Activated T-helper 2 cell treated with anti-CD3 and anti-CD28 coated beads, Interferon-gamma antibody, Interleukin-2, Interleukin-4, amounts not matched to agents 10 μg/mL and 5 μg/mL and 100 μg/mL, durations not matched to agents 14 hours and 24 hours and 36 hours (primary cell): Measurements from ENCODE around the gene SGMS1. TPM values are rescaled to one million over a fixed set of nuclear protein-coding genes. Genes with fewer than 3 reads are reported as not detected.
A peak's percentile ranks its signal among the peaks of the same experiment; 100 is the strongest.

ENCODE experiments used
- DNase-seq: peaks from one replicate; pipeline ENCODE4 v3.0.0; 2021; ENCODE audit warnings: low spot score
- H3K27ac Mint-ChIP-seq: one replicate; pipeline ENCODE4 v1.8.0; 2021; ENCODE audit warnings: mixed read lengths
- H3K27me3 Mint-ChIP-seq: one replicate; pipeline ENCODE4 v1.8.0; 2021; ENCODE audit warnings: low read depth, mixed read lengths
- H3K36me3 Mint-ChIP-seq: one replicate; pipeline ENCODE4 v1.8.0; 2021; ENCODE audit warnings: low read depth, mixed read lengths
- H3K4me1 Mint-ChIP-seq: one replicate; pipeline ENCODE4 v1.8.0; 2021; ENCODE audit warnings: low read depth, mixed read lengths
- H3K4me3 Mint-ChIP-seq: one replicate; pipeline ENCODE4 v1.8.0; 2021; ENCODE audit warnings: low read depth, mild to moderate bottlenecking, moderate library complexity, mixed read lengths
- H3K9me3 Mint-ChIP-seq: one replicate; pipeline ENCODE4 v1.8.0; 2021; ENCODE audit warnings: mixed read lengths
- intact Hi-C: fragments of 100-400 bp; cut with micrococcal nuclease; formaldehyde crosslinking; loops from one replicate; pipeline ENCODE4 v1.15.1; 2023
- total RNA-seq: library from RNA; stranded (reverse); gene quantifications from 2 replicates; pipeline ENCODE4 v1.2.3, GENCODE V29; 2022

The SGMS1 gene
- total RNA-seq, 1 donor from 2014 or later, result 10.7 TPM

DNA sequence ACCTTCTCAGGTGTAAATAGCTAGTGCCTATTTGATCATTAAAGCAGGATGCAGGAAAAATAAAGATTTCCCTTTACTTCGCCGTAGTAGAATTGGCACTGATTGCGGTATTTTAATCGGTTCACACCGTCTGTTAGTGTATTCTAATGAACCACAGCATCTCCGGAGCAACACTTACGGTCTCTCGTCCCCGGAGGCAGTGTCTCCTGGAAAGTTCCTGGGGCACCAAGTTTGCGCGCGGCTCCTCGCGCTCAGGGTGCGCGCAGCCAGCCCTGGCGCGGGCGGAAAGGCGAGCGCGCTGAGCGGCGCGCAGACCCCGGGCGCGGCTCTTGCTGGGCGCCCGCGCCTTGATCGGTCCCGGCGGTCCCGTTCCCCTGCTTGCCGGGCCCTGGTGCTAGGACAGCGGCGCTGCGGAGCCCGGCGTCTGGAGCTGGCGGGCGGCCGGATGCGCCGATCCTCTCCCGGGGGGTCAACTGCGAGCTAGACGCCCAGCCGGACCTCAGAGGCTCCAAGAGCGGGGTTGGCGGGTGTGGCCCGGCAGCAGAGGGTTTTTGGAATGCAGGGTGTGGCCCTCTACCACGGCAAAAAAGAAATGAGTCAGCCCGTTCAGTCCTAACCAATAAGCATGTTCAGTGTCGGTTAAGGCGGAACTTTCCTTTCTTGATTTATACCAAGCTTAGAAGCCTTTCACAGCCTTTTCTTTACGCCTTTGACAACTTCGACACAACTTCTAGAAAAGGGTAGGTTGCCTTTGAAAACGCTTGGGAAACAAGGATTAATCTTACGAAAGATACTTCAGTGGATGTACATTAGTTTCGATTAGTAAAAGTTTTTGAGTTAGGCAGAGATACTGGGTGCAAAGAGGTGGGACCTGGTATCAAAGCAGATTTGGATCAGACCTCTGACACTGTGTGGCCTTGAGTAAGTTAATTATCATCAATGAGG lies 205.6 kb downstream of the SGMS1 start:
- H3K27me3 Mint-ChIP-seq, result no peaks in the 10 kb centered on the region
- H3K9me3 Mint-ChIP-seq, result no peaks in the 10 kb centered on the region
- peaks cover 50% of the 10 kb centered on the region for H3K4me1 Mint-ChIP-seq
- intact Hi-C loops, result loop anchor here (1.0 kb wide), 2 partner anchors 8 to 21 kb away; no protein-coding TSS in a partner anchor
- H3K4me3 Mint-ChIP-seq, result peak overlapping the region; percentile 85
- peaks cover 3% of the 10 kb centered on the region for H3K36me3 Mint-ChIP-seq
- peak overlapping the region; percentile 77 for H3K27ac Mint-ChIP-seq
- peak; percentile 68 for DNase-seq

DNA sequence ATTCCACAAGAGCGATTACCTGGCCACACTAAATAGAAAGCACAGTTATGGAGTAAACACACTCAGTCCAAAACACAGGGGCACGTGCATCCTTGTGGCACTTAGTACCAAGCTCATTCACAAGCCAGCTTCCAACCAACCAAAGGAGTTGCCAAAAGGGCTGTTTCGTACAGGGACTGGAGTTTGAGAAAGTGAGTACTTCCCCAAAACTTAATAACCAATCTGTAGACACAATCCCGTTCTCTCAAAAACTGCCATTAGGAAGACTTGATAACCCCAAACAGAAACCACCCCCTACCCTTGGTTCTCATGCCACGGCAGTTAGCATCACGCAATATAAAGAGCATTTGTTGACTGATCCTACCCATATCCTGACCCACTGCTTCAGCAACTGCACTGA lies 206.3 kb downstream of the SGMS1 start:
- Mint-ChIP-seq H3K27me3 (no peaks in the 10 kb centered on the region), H3K36me3 (peaks cover 3% of the 10 kb centered on the region), H3K4me3 (peak overlapping the region; percentile 85), H3K9me3 (no peaks in the 10 kb centered on the region), H3K27ac (peak overlapping the region; percentile 21), H3K4me1 (peaks cover 54% of the 10 kb centered on the region)
- intact Hi-C loops, result no loop called here
- DNase-seq, result no peak

DNA sequence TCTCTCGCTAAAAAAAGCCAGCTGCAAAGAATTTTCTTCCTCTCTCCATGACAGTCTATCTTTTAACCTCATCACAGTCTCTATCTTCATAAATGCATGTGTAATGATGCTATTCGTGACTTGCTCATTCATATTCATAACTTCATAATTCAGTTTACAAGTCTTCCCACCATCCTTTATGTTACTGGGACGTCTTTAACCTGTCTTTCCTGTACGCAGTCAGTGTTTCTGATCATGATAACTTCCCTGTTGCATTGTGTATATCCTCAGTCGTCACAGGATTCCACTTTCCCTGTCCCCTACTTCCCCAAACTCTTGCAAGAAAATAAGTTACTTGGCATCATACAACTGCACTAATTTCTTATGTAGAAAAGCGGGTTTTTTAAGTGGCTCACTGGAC lies 206.9 kb downstream of the SGMS1 start:
- intact Hi-C loops, result no loop called here
- H3K4me1 Mint-ChIP-seq, result peaks cover 60% of the 10 kb centered on the region
- H3K27ac Mint-ChIP-seq, result no peak overlapping the region
- DNase-seq, result no peak
- H3K27me3 Mint-ChIP-seq, result no peaks in the 10 kb centered on the region
- H3K4me3 Mint-ChIP-seq, result peak overlapping the region; percentile 38
- peaks cover 3% of the 10 kb centered on the region for H3K36me3 Mint-ChIP-seq
- no peaks in the 10 kb centered on the region for H3K9me3 Mint-ChIP-seq

DNA sequence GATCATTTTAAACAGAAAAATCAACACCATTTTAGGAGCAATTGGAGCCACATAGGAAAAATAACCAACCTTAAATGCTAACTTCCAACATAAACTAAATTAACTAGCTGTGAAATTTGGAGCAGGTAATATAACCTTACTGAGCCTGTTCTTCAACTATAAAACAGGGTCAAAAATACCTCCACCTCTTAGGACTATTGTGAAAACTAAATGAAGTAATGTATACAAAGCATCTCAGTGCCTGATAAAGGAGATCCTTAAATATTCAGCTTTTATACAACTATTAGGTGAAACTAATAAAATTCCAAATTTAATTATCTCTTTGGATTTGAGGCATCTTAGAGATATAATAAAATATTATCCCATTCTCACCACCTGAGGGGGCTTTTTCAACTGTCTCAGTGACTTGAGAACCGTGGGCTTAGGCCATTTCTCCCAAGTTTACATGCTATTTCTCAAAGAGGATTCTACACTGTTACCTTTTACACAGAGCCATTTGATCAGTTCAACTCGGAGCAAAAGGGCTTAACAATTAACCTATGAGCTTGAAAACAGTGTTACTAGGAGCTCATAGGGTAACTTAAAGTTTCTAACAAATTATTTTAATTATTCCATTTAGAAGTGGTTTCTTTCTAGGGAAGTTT lies 207.5 kb downstream of the SGMS1 start:
- no peaks in the 10 kb centered on the region for H3K9me3 Mint-ChIP-seq
- intact Hi-C loops, result no loop called here

DNA sequence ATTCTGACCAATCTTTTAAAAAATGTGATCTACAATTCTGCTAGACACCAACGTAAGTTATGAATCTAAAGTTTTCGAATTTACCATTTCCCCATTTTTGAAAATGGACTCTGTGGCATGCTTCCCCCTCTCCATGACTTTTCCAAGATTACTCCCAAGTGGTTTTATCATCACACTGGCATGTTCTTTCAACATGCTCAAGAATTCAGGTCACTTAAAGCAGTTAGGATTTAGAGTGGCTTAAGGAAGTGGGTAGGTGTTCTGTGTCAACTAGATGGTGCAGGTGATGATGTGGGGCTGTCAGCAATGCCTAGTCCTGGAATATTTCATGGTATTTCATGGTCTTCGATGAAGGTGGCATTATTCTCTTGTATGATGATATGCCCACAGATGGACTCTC lies 208.5 kb downstream of the SGMS1 start:
- Mint-ChIP-seq H3K36me3 (peaks cover 3% of the 10 kb centered on the region), H3K4me1 (peaks cover 59% of the 10 kb centered on the region), H3K4me3 (no peak overlapping the region), H3K9me3 (no peaks in the 10 kb centered on the region), H3K27ac (no peak overlapping the region), H3K27me3 (no peaks in the 10 kb centered on the region)
- intact Hi-C loops, result no loop called here
- no peak for DNase-seq

More for the DNA sequence above, 207.5 kb downstream of the SGMS1 start:
- Mint-ChIP-seq H3K27ac (no peak overlapping the region), H3K36me3 (peaks cover 3% of the 10 kb centered on the region), H3K4me3 (no peak overlapping the region), H3K27me3 (no peaks in the 10 kb centered on the region), H3K4me1 (peaks cover 59% of the 10 kb centered on the region)
- DNase-seq, result no peak

DNA sequence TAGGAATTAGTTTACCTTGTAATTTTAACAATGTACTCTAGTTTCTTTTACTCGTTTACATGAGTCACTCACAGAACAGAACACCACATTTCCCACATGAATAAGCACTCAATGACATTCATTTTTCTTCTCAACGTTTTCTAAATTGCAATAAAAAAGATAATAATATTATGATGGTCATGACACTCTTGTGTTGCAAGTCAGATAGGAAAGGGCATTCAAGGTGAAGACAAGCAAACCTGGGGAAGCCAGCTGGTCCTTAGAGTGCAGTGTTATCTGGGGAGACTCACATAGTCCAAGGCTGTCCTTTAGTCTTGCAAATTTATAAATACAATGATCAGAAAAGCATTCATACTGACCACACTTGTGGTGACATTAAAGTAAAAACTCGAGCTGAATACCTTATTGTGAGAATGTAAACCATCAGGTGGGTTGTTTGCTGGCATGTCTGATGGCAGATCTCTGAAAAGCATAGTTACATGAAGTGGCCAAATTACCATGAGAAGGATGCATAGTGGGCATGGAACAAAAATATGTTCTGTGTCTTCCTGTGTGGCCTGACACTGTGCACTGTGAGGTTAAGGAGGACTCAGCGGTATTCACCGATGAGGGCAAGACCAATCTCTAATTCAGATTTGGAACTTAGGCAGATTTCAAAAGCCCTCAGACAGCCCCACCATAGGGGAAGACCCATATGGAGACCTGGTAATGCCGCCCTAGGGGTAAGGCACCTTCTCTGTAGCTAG lies 213.5 kb downstream of the SGMS1 start:
- intact Hi-C loops, result no loop called here
- Mint-ChIP-seq H3K36me3 (peaks cover 21% of the 10 kb centered on the region), H3K27me3 (no peaks in the 10 kb centered on the region), H3K4me3 (no peak overlapping the region), H3K27ac (no peak overlapping the region), H3K4me1 (peaks cover 43% of the 10 kb centered on the region), H3K9me3 (peaks cover 12% of the 10 kb centered on the region)
- DNase-seq, result no peak

DNA sequence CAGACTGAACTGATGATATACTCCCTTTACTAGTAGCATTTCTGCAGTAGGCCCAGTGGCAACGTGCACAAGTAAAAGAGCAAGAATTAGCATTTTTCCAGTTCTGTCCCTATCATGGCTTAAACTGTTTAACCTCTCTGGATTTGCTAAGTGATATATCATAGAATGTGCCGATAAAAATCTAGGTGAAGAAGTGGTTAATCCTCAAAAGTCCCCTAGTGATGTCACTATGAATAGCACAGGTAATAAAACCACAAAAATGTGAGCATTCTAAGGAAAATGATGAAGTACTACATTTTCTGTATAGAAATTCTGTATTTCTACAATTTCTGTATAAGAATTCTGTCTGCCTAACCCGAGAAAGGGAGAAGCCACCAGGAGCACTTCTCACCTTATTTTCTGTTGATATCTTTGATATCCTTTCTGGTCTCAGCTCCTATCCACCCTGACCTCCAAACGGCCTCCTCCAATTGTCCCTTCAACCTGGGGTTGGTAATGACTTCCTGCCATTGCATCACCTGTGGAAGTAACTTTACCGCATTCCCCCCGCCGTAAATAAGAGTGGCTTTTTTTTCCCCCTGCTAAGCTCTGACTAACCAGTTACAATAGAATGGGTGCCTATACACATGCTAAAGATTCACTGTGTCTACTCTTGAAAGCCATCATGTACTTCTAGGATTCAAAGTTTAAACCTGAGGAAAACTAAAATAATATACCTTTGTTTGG lies 216.5 kb downstream of the SGMS1 start:
- peaks cover 42% of the 10 kb centered on the region for H3K36me3 Mint-ChIP-seq
- intact Hi-C loops, result no loop called here
- no peak overlapping the region for H3K27ac Mint-ChIP-seq
- DNase-seq, result no peak
- peaks cover 34% of the 10 kb centered on the region for H3K4me1 Mint-ChIP-seq
- H3K9me3 Mint-ChIP-seq, result peaks cover 15% of the 10 kb centered on the region
- no peaks in the 10 kb centered on the region for H3K27me3 Mint-ChIP-seq
- H3K4me3 Mint-ChIP-seq, result no peak overlapping the region

DNA sequence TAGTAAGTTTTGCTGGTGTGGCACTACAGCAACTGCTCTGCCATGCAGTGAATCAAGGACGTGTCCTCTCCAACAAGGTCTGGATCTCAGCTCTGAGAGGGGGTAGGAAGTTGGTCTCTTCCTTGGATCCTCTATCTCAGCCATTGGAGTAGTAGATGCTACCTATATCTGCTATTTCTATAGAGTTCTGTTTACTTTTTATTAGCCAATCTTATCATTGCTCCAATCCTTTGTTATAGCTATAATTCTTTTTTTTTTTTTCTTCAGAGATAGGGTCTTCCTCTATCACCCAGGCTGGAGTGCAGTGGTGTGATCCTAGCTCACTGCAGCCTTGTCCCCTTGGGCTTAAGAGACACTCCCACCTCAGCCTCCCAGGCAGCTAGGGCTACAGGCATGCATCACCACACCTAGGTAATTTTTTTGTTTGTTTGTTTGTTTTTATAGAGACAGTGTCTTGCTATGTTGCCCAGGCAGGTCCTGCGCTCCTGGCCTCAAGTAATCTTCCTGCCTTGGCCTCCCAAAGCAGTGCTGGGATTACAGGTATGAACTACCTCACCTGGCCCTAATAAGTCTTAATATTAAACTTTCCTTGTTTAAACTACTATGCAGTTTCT lies 217.2 kb downstream of the SGMS1 start:
- no peak for DNase-seq
- Mint-ChIP-seq H3K4me3 (no peak overlapping the region), H3K27ac (no peak overlapping the region), H3K27me3 (no peaks in the 10 kb centered on the region), H3K4me1 (peaks cover 28% of the 10 kb centered on the region), H3K9me3 (peaks cover 15% of the 10 kb centered on the region), H3K36me3 (peaks cover 42% of the 10 kb centered on the region)
- intact Hi-C loops, result no loop called here

DNA sequence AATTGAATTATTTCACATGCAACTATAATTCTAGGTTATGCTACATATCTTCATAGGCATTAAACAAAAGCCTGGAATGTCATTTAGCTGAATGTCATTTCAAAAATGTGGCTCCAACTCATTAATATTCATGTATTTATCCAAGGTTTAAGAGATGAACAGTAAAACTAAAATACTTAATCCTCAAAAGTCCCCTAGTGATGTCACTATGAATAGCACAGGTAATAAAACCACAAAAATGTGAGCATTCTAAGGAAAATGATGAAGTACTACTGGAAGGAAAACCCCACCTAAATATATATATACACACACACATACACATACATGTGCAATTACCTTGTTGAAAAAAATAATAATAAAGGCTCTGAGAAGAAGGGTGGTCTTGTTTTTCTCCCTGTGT lies 218.0 kb downstream of the SGMS1 start:
- no peak overlapping the region for H3K27ac Mint-ChIP-seq
- peaks cover 42% of the 10 kb centered on the region for H3K36me3 Mint-ChIP-seq
- intact Hi-C loops, result no loop called here
- H3K27me3 Mint-ChIP-seq, result no peaks in the 10 kb centered on the region
- peaks cover 33% of the 10 kb centered on the region for H3K4me1 Mint-ChIP-seq
- no peak overlapping the region for H3K4me3 Mint-ChIP-seq
- peaks cover 15% of the 10 kb centered on the region for H3K9me3 Mint-ChIP-seq
- no peak for DNase-seq

DNA sequence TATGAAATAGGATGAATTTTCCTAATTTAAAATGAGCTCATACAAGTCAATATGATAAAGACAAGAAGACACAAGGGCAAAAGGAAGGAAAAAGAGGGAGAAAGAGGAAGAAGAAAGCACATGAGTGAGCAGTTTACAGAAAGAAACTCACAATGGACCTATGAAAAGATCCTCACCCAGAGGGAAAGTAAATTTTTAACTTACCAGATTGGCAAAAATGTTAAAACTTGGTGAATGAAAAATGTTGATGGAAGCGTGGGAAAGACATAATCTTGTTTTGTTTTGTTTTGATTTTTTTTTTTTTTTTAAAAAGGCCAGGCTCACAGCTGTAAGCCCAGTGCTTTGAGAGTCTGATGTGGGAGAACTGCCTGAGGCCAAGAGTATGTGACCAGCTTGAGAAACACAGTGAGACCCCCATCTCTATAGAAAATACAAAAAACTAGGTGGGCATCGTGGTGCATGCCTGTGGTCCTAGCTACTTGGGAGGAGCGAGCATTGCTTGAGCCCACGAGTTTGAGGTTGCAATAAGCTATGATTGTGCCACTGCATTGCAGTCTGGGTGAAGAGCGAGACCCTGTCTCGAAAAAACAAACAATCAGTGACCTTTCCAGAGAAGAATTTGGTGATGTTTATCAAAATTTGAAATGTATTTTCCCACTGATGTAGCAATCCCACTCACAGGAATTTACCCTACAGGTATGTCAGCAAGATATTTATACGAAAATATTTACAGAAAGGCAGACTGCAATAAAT lies 219.6 kb downstream of the SGMS1 start:
- H3K9me3 Mint-ChIP-seq, result peaks cover 15% of the 10 kb centered on the region
- no peak overlapping the region for H3K27ac Mint-ChIP-seq
- no peak for DNase-seq
- H3K36me3 Mint-ChIP-seq, result peaks cover 42% of the 10 kb centered on the region
- no peak overlapping the region for H3K4me3 Mint-ChIP-seq
- no peaks in the 10 kb centered on the region for H3K27me3 Mint-ChIP-seq
- intact Hi-C loops, result no loop called here
- peaks cover 21% of the 10 kb centered on the region for H3K4me1 Mint-ChIP-seq

DNA sequence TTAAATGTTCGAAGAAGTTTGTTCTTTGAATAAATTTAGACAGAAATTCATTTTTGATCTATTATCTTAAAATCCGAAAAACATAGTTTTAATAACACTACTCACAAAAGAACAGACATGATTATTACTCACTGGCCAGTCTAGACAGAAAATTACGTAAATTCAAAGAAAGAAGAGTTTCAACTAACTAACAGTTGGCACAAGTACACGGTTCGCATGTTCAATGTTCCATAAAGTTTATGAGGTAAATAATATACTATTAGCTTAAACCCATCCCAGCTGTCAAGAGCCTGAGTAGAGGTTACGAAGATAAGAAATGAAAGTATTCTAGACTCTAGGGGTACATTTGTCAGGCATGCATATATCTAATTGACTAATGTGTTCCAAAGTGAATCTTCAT lies 220.7 kb downstream of the SGMS1 start:
- no peak for DNase-seq
- intact Hi-C loops, result no loop called here
- Mint-ChIP-seq H3K4me1 (peaks cover 25% of the 10 kb centered on the region), H3K4me3 (no peak overlapping the region), H3K36me3 (peaks cover 39% of the 10 kb centered on the region), H3K27ac (no peak overlapping the region), H3K9me3 (peaks cover 15% of the 10 kb centered on the region), H3K27me3 (no peaks in the 10 kb centered on the region)
